SK-N-MC (cell line): ENCODE measurements around the gene SH3GLB2.

Experiments
- EZH2 ChIP-seq: fragments of 200-600 bp; sonication (generic); IDR thresholded peaks from one replicate; pipeline ENCODE4 v1.6.1; 2017; ENCODE audit warnings: antibody characterized with exemption
- FOXP2 ChIP-seq: optimal IDR thresholded peaks from 2 replicates; pipeline ENCODE3; 2011; ENCODE audit warnings: mild to moderate bottlenecking, moderate library complexity; ENCODE audit not compliant: insufficient read depth; ENCODE audit errors: extremely low read length, control extremely low read depth
- POLR2AphosphoS5 ChIP-seq: IDR thresholded peaks from 2 replicates; pipeline ENCODE4 v1.6.1; 2012; ENCODE audit warnings: mild to moderate bottlenecking, low read depth, low read length, borderline replicate concordance

DNA sequence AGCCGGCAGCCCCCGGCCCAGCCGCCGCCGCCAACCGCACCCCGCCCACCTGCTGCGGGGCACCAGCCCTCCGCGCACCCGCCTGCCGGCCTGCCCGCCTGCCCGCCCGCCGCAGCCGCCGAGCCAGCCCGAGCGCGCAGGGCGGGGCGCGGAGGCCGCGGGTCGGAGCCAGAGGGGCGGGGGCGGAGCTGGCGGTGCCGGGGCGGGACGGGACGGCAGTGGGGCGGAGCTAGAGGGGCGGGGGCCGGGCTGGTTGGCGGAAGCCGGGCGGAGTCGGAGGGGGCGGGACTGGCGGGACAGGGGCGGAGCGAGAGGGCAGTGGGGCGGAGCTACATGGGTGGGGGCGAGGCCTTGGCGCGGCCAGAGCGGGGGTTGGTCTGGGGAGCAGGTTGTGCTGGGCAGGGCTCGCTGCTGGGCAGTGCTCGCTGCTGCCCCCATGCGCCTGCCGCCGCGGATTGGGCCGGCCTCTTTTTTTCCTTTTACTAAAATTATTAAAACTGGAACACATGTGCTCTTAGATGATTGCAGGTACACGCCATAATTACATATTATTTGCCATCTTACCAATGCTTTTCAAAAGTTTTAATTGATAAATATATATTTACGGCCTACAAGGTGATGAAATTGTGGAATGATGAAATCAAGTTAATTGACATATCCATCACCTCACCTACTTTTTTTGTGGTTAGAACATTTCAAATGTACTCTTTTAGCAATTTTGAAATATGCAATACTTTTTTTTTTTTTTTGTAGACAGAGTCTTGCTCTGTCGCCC lies at the start of gene SH3GLB2:
- no peak for TF ChIP-seq FOXP2
- TF ChIP-seq EZH2: no peak
- TF ChIP-seq POLR2AphosphoS5: no peak
